GM12874 (cell line): ENCODE measurements around the gene WWP2.

ENCODE experiments used
- TF ChIP-seq, protein P1 (sequence below): IDR thresholded peaks from 2 replicates; pipeline ENCODE4 v1.5.1; 2011; ENCODE audit warnings: low read depth, mild to moderate bottlenecking, control low read depth, low read length, moderate library complexity; ENCODE audit not compliant: insufficient read depth

Gene WWP2

GRCh38 chr16:69836257-69836656 is 74.1 kb downstream of the WWP2 start:
- TF ChIP-seq, protein P1, sequence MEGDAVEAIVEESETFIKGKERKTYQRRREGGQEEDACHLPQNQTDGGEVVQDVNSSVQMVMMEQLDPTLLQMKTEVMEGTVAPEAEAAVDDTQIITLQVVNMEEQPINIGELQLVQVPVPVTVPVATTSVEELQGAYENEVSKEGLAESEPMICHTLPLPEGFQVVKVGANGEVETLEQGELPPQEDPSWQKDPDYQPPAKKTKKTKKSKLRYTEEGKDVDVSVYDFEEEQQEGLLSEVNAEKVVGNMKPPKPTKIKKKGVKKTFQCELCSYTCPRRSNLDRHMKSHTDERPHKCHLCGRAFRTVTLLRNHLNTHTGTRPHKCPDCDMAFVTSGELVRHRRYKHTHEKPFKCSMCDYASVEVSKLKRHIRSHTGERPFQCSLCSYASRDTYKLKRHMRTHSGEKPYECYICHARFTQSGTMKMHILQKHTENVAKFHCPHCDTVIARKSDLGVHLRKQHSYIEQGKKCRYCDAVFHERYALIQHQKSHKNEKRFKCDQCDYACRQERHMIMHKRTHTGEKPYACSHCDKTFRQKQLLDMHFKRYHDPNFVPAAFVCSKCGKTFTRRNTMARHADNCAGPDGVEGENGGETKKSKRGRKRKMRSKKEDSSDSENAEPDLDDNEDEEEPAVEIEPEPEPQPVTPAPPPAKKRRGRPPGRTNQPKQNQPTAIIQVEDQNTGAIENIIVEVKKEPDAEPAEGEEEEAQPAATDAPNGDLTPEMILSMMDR = no peak

- TF ChIP-seq, protein P1 = no peak
These were observed 75.2 kb downstream of the WWP2 start for GRCh38 chr16:69837380-69837779.

DNA sequence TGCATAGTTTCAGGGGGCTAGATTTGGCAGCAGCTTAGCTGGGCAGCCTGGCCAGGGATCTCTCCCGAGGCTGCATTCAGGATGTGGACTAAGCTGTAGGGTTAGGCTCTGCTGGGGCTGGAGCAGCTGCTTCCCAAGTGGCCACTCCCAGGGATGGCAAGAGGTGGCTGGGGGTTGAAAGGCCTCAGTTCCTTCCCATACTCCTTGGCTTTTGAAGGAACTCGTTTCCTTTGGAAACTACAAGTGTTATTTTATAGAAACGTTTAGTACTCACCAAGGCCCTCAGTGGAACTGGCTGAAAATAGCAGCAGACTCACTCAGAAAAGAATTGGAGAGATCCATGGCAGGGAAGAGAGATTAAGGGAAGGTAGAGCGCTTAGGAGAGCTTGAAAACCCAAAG is 76.4 kb downstream of the WWP2 start:
- TF ChIP-seq, protein P1 = no peak

DNA sequence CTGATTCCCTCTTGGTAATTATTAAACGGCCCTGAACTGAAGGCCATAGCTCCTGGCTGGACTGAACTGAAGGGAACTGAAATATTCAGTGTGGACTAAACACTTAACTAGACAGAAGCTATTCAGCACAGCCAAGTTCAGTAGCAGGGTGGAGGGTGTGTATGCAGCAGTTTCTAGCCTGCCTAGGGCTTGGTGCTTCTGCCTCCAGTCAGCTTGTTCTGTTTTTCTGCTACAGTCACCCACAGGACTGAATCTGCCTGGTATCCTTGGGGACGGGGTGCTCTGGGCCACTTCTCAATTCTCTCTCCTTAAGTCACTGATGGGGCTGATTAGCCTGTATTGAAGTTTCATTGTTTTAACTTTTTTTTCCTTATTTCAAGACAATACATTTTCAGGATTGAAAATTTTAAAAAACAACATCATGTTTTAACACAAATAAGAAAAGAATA is 77.1 kb downstream of the WWP2 start:
- TF ChIP-seq, protein P1 = no peak

DNA sequence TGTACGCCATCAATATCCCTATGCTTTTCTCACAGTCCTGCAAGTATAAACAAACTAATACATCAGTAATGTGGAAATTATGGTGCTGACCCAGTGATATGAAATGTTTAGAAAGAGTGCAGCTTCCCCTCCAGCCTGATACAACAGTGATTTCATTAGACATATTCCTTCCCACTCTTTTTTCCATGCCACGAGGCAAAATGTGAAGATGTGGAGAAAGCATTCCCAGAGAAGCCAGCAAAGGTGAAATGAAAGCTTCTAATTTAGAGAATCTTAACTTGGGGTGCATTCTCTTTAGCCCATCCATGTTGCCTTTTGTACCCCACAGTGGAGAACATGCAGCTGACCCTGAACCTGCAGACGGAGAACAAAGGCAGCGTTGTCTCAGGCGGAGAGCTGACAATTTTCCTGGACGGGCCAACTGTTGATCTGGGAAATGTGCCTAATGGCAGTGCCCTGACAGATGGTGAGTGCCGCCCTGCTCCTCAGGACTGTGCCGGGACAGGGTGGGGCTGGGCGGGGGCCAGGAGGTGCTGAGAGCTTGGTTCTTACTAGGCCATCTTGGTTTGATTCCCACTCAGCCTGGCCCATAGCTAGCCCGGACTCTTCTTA is 77.8 kb downstream of the WWP2 start:
- TF ChIP-seq, protein P1 = no peak

GRCh38 chr16:69840975-69841374 is 78.8 kb downstream of the WWP2 start:
- TF ChIP-seq, protein P1 = no peak

DNA sequence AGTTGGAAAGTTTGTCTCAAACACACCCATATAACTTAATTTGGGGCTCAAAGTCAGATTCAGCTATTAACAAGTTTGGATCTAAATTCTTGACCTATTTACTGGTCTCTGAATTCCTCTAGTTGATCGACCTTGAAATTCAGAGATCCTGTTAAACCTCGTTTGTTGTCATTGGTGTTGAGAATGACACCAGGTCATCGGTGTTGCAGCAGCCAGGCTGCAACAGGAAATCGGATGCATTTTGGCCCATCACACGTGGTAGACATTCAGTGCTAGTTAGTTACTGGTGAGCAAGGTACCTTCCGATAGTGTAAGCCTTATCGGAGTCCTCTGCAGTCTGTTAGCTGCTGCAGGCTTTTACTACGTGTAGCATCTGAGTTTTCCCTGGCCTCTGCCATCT is 82.3 kb downstream of the WWP2 start:
- TF ChIP-seq, protein P1 = no peak
